ENCODE results near the gene STX7.

GRCh38 chr6:132515386-132515785, 2.5 kb upstream of the STX7 start:
- TF ChIP-seq, protein P1, sequence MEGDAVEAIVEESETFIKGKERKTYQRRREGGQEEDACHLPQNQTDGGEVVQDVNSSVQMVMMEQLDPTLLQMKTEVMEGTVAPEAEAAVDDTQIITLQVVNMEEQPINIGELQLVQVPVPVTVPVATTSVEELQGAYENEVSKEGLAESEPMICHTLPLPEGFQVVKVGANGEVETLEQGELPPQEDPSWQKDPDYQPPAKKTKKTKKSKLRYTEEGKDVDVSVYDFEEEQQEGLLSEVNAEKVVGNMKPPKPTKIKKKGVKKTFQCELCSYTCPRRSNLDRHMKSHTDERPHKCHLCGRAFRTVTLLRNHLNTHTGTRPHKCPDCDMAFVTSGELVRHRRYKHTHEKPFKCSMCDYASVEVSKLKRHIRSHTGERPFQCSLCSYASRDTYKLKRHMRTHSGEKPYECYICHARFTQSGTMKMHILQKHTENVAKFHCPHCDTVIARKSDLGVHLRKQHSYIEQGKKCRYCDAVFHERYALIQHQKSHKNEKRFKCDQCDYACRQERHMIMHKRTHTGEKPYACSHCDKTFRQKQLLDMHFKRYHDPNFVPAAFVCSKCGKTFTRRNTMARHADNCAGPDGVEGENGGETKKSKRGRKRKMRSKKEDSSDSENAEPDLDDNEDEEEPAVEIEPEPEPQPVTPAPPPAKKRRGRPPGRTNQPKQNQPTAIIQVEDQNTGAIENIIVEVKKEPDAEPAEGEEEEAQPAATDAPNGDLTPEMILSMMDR (IDR thresholded peaks at IDR 0.05): no peak
- no peak for TF ChIP-seq EZH2 (IDR thresholded peaks at IDR 0.05)

All from neural progenitor cell (in vitro differentiated cells).